ENCODE results near the gene APBB2.
A peak's percentile ranks its signal among the peaks of the same experiment; 100 is the strongest.

APBB2 gene

GRCh38 chr4:41098093-41099048 is 116.0 kb downstream of the APBB2 start:
- DNase-seq: no peak

GRCh38 chr4:41095973-41096372 is 118.4 kb downstream of the APBB2 start:
- DNase-seq: no peak

- DNase-seq: no peak
Measured at GRCh38 chr4:41095192-41095872, 119.0 kb downstream of the APBB2 start.

- no peak for DNase-seq
Measured at GRCh38 chr4:41092128-41092527, 122.2 kb downstream of the APBB2 start.

- no peak for DNase-seq
Measured at GRCh38 chr4:41081847-41082246, 132.5 kb downstream of the APBB2 start.

GRCh38 chr4:41080976-41081375 is 133.4 kb downstream of the APBB2 start:
- DNase-seq: no peak

GRCh38 chr4:41079881-41080560 is 134.3 kb downstream of the APBB2 start:
- no peak for DNase-seq

- DNase-seq: no peak
Measured at GRCh38 chr4:41077628-41078027, 136.7 kb downstream of the APBB2 start.

- DNase-seq: no peak
Measured at GRCh38 chr4:41076481-41076880, 137.9 kb downstream of the APBB2 start.

- no peak for DNase-seq
Measured at GRCh38 chr4:41074215-41074614, 140.1 kb downstream of the APBB2 start.

GRCh38 chr4:41072021-41072777 is 142.1 kb downstream of the APBB2 start:
- no peak for DNase-seq

GRCh38 chr4:41070516-41071281 is 143.6 kb downstream of the APBB2 start:
- no peak for DNase-seq

- no peak for DNase-seq
Measured at GRCh38 chr4:41069838-41070237, 144.5 kb downstream of the APBB2 start.

- peak; percentile 13 for DNase-seq
Measured at GRCh38 chr4:41069257-41069656, 145.1 kb downstream of the APBB2 start.

- no peak for DNase-seq
Measured at GRCh38 chr4:41067369-41067768, 147.0 kb downstream of the APBB2 start.

GRCh38 chr4:41066049-41066448 is 148.3 kb downstream of the APBB2 start:
- DNase-seq: no peak

GRCh38 chr4:41065434-41066006 is 148.8 kb downstream of the APBB2 start:
- DNase-seq: no peak

GRCh38 chr4:41064953-41065352 is 149.4 kb downstream of the APBB2 start:
- no peak for DNase-seq

- peak; percentile 30 for DNase-seq
Measured at GRCh38 chr4:41061482-41062185, 152.7 kb downstream of the APBB2 start.

GRCh38 chr4:41060352-41061334 is 153.7 kb downstream of the APBB2 start:
- peak; percentile 54 for DNase-seq
